NCI-H460 (cell line): ENCODE results near the gene PDZK1. TPM values are rescaled to one million over a fixed set of nuclear protein-coding genes. Genes with fewer than 3 reads are reported as not detected.
"Not testable (repeated sequence)": the region's sequence is repeated elsewhere in the genome, so short reads cannot be mapped to it uniquely, and the experiment has no call there.

Experiments used
- DNase-seq: peaks from one replicate; pipeline ENCODE4 v3.0.0-alpha.2; 2016; ENCODE audit warnings: low read depth; ENCODE audit errors: extremely low read depth
- polyA plus RNA-seq: library from polyadenylated mRNA; depleted of rRNA; stranded (reverse); fragments of >200 nt; gene quantifications from 2 replicates; pipeline ENCODE4 v1.2.3, GENCODE V29; 2014; cell fraction: nucleus; rRNA removed
- total RNA-seq: library from RNA; depleted of rRNA; stranded (reverse); fragments of >200 nt; shearing (Covaris generic); gene quantifications from 2 replicates; pipeline ENCODE4 v1.2.3, GENCODE V29; 2014; rRNA removed

The PDZK1 gene
- 0.62 TPM in 1 of 2 replicates, not detected in the other for total RNA-seq
- polyA plus RNA-seq, result 0.57 TPM in 1 of 2 replicates, not detected in the other

- no peak for DNase-seq
Observed at GRCh38 chr1:145707183-145707867, at the start of gene PDZK1. PDZK1 (minus strand) TSS chr1:145707368; CDS start chr1:145688021, 19,347 bp downstream.

- no peak for DNase-seq
Observed at GRCh38 chr1:145751491-145752037, 44.4 kb upstream of the PDZK1 start.

GRCh38 chr1:145750426-145750825 is 43.3 kb upstream of the PDZK1 start:
- no peak for DNase-seq

GRCh38 chr1:145747398-145748247 is 40.5 kb upstream of the PDZK1 start:
- no peak for DNase-seq

- DNase-seq, result no peak
Observed at GRCh38 chr1:145740269-145740668, 33.1 kb upstream of the PDZK1 start.

- DNase-seq, result no peak
Observed at GRCh38 chr1:145736191-145736590, 29.0 kb upstream of the PDZK1 start.

- DNase-seq, result no peak
Observed at GRCh38 chr1:145730900-145731299, 23.7 kb upstream of the PDZK1 start.

- DNase-seq, result no peak
Observed at GRCh38 chr1:145730467-145730866, 23.3 kb upstream of the PDZK1 start.

- DNase-seq, result no peak
Observed at GRCh38 chr1:145729666-145730436, 22.7 kb upstream of the PDZK1 start.

GRCh38 chr1:145729196-145729595 is 22.0 kb upstream of the PDZK1 start:
- no peak for DNase-seq

- DNase-seq, result not testable (repeated sequence)
Observed at GRCh38 chr1:145726193-145726592, 19.0 kb upstream of the PDZK1 start.

- DNase-seq, result peak; percentile 66
Observed at GRCh38 chr1:145720878-145721671, 13.9 kb upstream of the PDZK1 start.

GRCh38 chr1:145720556-145720877 is 13.3 kb upstream of the PDZK1 start:
- peak; percentile 21 for DNase-seq

GRCh38 chr1:145719230-145720079 is 12.3 kb upstream of the PDZK1 start, which contains the start of gene CD160:
CD160 (plus strand) TSS chr1:145719499; CDS start chr1:145728328, 8,829 bp downstream.
- DNase-seq, result no peak

- DNase-seq, result not testable (repeated sequence)
Observed at GRCh38 chr1:145718465-145718864, 11.3 kb upstream of the PDZK1 start.

- no peak for DNase-seq
Observed at GRCh38 chr1:145717833-145718232, 10.7 kb upstream of the PDZK1 start.

- DNase-seq, result no peak
Observed at GRCh38 chr1:145716641-145717345, 9.6 kb upstream of the PDZK1 start.

- DNase-seq, result no peak
Observed at GRCh38 chr1:145714524-145715111, 7.5 kb upstream of the PDZK1 start.
